ENCODE results near the gene EMX2.
"Not testable (repeated sequence)": the region's sequence is repeated elsewhere in the genome, so short reads cannot be mapped to it uniquely, and the experiment has no call there.

Gene EMX2

GRCh38 chr10:117542706-117543224 is at the start of gene EMX2:
EMX2 (plus strand) TSS chr10:117542746; CDS start chr10:117543268, 522 bp downstream.
- H3K9me3 ChIP-seq: no peaks in the 10 kb centered on the region
- in situ Hi-C loops (cut with MboI; ENCODE audit: low sequenced_read_pairs): loop anchor here (5.0 kb wide), 1 partner anchor 695 kb away; no protein-coding TSS in a partner anchor
- DNase-seq (ENCODE audit: low spot score in 2 of 2): no peak
- H3K4me1 ChIP-seq: no peaks in the 10 kb centered on the region
- no peak within 1 kb of the TSS for H3K4me3 ChIP-seq
- peaks cover 7% of the 10 kb centered on the region; the same call in 1 of the 2 replicates for H3K27me3 ChIP-seq (ENCODE audit: low read depth)
- no peaks in the 10 kb centered on the region for H3K36me3 ChIP-seq (replicated peaks)

- Histone ChIP-seq H3K9me3 (no peaks in the 10 kb centered on the region), H3K27me3 (ENCODE audit: low read depth) (peaks cover 20% of the 10 kb centered on the region), H3K4me1 (no peaks in the 10 kb centered on the region; the same call in 1 of the 2 replicates), H3K4me3 (no peak overlapping the region), H3K36me3 (replicated peaks) (no peaks in the 10 kb centered on the region)
- in situ Hi-C loops (cut with MboI; ENCODE audit: low sequenced_read_pairs): no loop called here
- DNase-seq (ENCODE audit: low spot score in 2 of 2): no peak
Measured at GRCh38 chr10:117496031-117496430, 46.5 kb upstream of the EMX2 start.

GRCh38 chr10:117496616-117497028 is 45.9 kb upstream of the EMX2 start:
- Histone ChIP-seq H3K4me1 (no peaks in the 10 kb centered on the region; the same call in 1 of the 2 replicates), H3K36me3 (replicated peaks) (no peaks in the 10 kb centered on the region), H3K9me3 (no peaks in the 10 kb centered on the region), H3K27me3 (ENCODE audit: low read depth) (peaks cover 15% of the 10 kb centered on the region), H3K4me3 (no peak overlapping the region)
- DNase-seq (ENCODE audit: low spot score in 2 of 2): peak; percentile 56 to 83
- in situ Hi-C loops (cut with MboI; ENCODE audit: low sequenced_read_pairs): no loop called here

- Histone ChIP-seq H3K4me1 (no peaks in the 10 kb centered on the region; the same call in 1 of the 2 replicates), H3K36me3 (replicated peaks) (no peaks in the 10 kb centered on the region), H3K4me3 (no peak overlapping the region), H3K27me3 (ENCODE audit: low read depth) (peaks cover 13% of the 10 kb centered on the region), H3K9me3 (no peaks in the 10 kb centered on the region)
- DNase-seq (ENCODE audit: low spot score in 2 of 2): no peak
- in situ Hi-C loops (cut with MboI; ENCODE audit: low sequenced_read_pairs): no loop called here
Measured at GRCh38 chr10:117497736-117498135, 44.8 kb upstream of the EMX2 start.

- Histone ChIP-seq H3K9me3 (no peaks in the 10 kb centered on the region), H3K27me3 (ENCODE audit: low read depth) (peaks cover 6% of the 10 kb centered on the region; the same call in 1 of the 2 replicates), H3K4me1 (no peaks in the 10 kb centered on the region), H3K4me3 (no peak overlapping the region), H3K36me3 (replicated peaks) (no peaks in the 10 kb centered on the region)
- no peak for DNase-seq (ENCODE audit: low spot score in 2 of 2)
- in situ Hi-C loops (cut with MboI; ENCODE audit: low sequenced_read_pairs): no loop called here
Measured at GRCh38 chr10:117499248-117500105, 43.1 kb upstream of the EMX2 start.

GRCh38 chr10:117500456-117500855 is 42.1 kb upstream of the EMX2 start:
- H3K4me3 ChIP-seq: no peak overlapping the region
- H3K27me3 ChIP-seq (ENCODE audit: low read depth): no peaks in the 10 kb centered on the region
- H3K4me1 ChIP-seq: no peaks in the 10 kb centered on the region
- no peak for DNase-seq (ENCODE audit: low spot score in 2 of 2)
- in situ Hi-C loops (cut with MboI; ENCODE audit: low sequenced_read_pairs): no loop called here
- no peaks in the 10 kb centered on the region for H3K36me3 ChIP-seq (replicated peaks)
- no peaks in the 10 kb centered on the region for H3K9me3 ChIP-seq

- Histone ChIP-seq H3K9me3 (no peaks in the 10 kb centered on the region), H3K27me3 (ENCODE audit: low read depth) (no peaks in the 10 kb centered on the region), H3K4me1 (no peaks in the 10 kb centered on the region), H3K4me3 (no peak overlapping the region), H3K36me3 (replicated peaks) (no peaks in the 10 kb centered on the region)
- in situ Hi-C loops (cut with MboI; ENCODE audit: low sequenced_read_pairs): no loop called here
- no peak for DNase-seq (ENCODE audit: low spot score in 2 of 2)
Measured at GRCh38 chr10:117501460-117502035, 41.0 kb upstream of the EMX2 start.

- in situ Hi-C loops (cut with MboI; ENCODE audit: low sequenced_read_pairs): no loop called here
- no peak overlapping the region for H3K4me3 ChIP-seq
Measured at GRCh38 chr10:117502421-117503243, 39.9 kb upstream of the EMX2 start.

GRCh38 chr10:117503244-117504205 is 39.0 kb upstream of the EMX2 start:
- no peaks in the 10 kb centered on the region for H3K27me3 ChIP-seq (ENCODE audit: low read depth)
- no peak overlapping the region for H3K4me3 ChIP-seq
- DNase-seq (ENCODE audit: low spot score in 2 of 2): peak; percentile 12 to 53
- no peaks in the 10 kb centered on the region for H3K36me3 ChIP-seq (replicated peaks)
- no peaks in the 10 kb centered on the region for H3K4me1 ChIP-seq
- in situ Hi-C loops (cut with MboI; ENCODE audit: low sequenced_read_pairs): no loop called here
- no peaks in the 10 kb centered on the region for H3K9me3 ChIP-seq

More at GRCh38 chr10:117502421-117503243, 39.9 kb upstream of the EMX2 start:
- no peaks in the 10 kb centered on the region for H3K36me3 ChIP-seq (replicated peaks)
- no peaks in the 10 kb centered on the region for H3K4me1 ChIP-seq
- DNase-seq (ENCODE audit: low spot score in 2 of 2): no peak
- no peaks in the 10 kb centered on the region for H3K27me3 ChIP-seq (ENCODE audit: low read depth)
- no peaks in the 10 kb centered on the region for H3K9me3 ChIP-seq

- in situ Hi-C loops (cut with MboI; ENCODE audit: low sequenced_read_pairs): no loop called here
- Histone ChIP-seq H3K4me1 (no peaks in the 10 kb centered on the region), H3K9me3 (no peaks in the 10 kb centered on the region), H3K36me3 (replicated peaks) (no peaks in the 10 kb centered on the region), H3K4me3 (no peak overlapping the region), H3K27me3 (ENCODE audit: low read depth) (no peaks in the 10 kb centered on the region)
- DNase-seq (ENCODE audit: low spot score in 2 of 2): no peak
Measured at GRCh38 chr10:117504562-117504961, 38.0 kb upstream of the EMX2 start.

- H3K27me3 ChIP-seq (ENCODE audit: low read depth); H3K36me3 ChIP-seq (replicated peaks); H3K4me3 ChIP-seq; DNase-seq (ENCODE audit: low spot score in 2 of 2); H3K9me3 ChIP-seq; H3K4me1 ChIP-seq; in situ Hi-C loops (cut with MboI; ENCODE audit: low sequenced_read_pairs): not testable (repeated sequence)
Measured at GRCh38 chr10:117507081-117507480, 35.5 kb upstream of the EMX2 start.

- in situ Hi-C loops (cut with MboI; ENCODE audit: low sequenced_read_pairs): no loop called here
- no peaks in the 10 kb centered on the region for H3K4me1 ChIP-seq
- DNase-seq (ENCODE audit: low spot score in 2 of 2): no peak
- no peaks in the 10 kb centered on the region for H3K9me3 ChIP-seq
- no peaks in the 10 kb centered on the region for H3K27me3 ChIP-seq (ENCODE audit: low read depth)
- no peaks in the 10 kb centered on the region for H3K36me3 ChIP-seq (replicated peaks)
- H3K4me3 ChIP-seq: no peak overlapping the region
Measured at GRCh38 chr10:117509573-117509972, 33.0 kb upstream of the EMX2 start.
